Osteoblast (primary cell): ENCODE measurements around the gene PGGHG. TPM values are rescaled to one million over a fixed set of nuclear protein-coding genes. Genes with fewer than 3 reads are reported as not detected.
A peak's percentile ranks its signal among the peaks of the same experiment; 100 is the strongest.
"Not testable (repeated sequence)": the region's sequence is repeated elsewhere in the genome, so short reads cannot be mapped to it uniquely, and the experiment has no call there.

Source experiments
- DNase-seq: peaks from one replicate; pipeline ENCODE4 v3.0.0; 2011; ENCODE audit warnings: low spot score, mixed read lengths; ENCODE audit not compliant: insufficient read length; ENCODE audit errors: missing footprints
- H2AFZ ChIP-seq: 2 replicates; pipeline ENCODE4 v1.6.0; 2011; ENCODE audit warnings: mild to moderate bottlenecking, low read length
- H3K27ac ChIP-seq: 2 replicates; pipeline ENCODE4 v1.5.1; 2011; ENCODE audit warnings: mild to moderate bottlenecking, low read depth, low read length, moderate library complexity
- H3K27me3 ChIP-seq: 2 replicates; pipeline ENCODE4 v1.6.0; 2012; ENCODE audit warnings: mild to moderate bottlenecking, control low read depth, inconsistent platforms, low read length, moderate library complexity; ENCODE audit not compliant: insufficient read depth
- H3K36me3 ChIP-seq: 2 replicates; pipeline ENCODE4 v1.5.1; 2011; ENCODE audit warnings: mild to moderate bottlenecking, low read length, control low read depth, moderate library complexity; ENCODE audit not compliant: insufficient read depth
- H3K4me1 ChIP-seq: 2 replicates; pipeline ENCODE4 v1.5.1; 2011; ENCODE audit warnings: mild to moderate bottlenecking, low read length, control low read depth, moderate library complexity; ENCODE audit not compliant: insufficient read depth
- H3K4me2 ChIP-seq: 2 replicates; pipeline ENCODE4 v1.6.0; 2011; ENCODE audit warnings: mild to moderate bottlenecking, low read length; ENCODE audit not compliant: insufficient read depth
- H3K4me3 ChIP-seq: fragments of 200-600 bp; sonication (generic); 3 replicates; pipeline ENCODE4 v1.5.1; 2012; ENCODE audit warnings: mild to moderate bottlenecking, low read length, inconsistent platforms; ENCODE audit not compliant: insufficient read depth
- H3K79me2 ChIP-seq: 2 replicates; pipeline ENCODE4 v1.6.0; 2012; ENCODE audit warnings: mild to moderate bottlenecking, low read length, control low read depth, inconsistent platforms; ENCODE audit not compliant: insufficient read depth
- H3K9me3 ChIP-seq: 2 replicates; pipeline ENCODE4 v1.5.1; 2011; ENCODE audit warnings: low read depth, low read length, control low read depth
- H4K20me1 ChIP-seq: 2 replicates; pipeline ENCODE4 v1.6.0; 2012; ENCODE audit warnings: mild to moderate bottlenecking, low read length, control low read depth; ENCODE audit not compliant: insufficient read depth
- total RNA-seq: library from RNA; depleted of rRNA; stranded (reverse); fragments of >200 nt; gene quantifications from 2 replicates; pipeline ENCODE4 v1.2.3, GENCODE V29; 2012
- TF ChIP-seq, protein P1 (sequence below): IDR thresholded peaks from 2 replicates; pipeline ENCODE4 v1.5.1; 2011; ENCODE audit warnings: mild to moderate bottlenecking, low read depth, low read length, moderate library complexity; ENCODE audit errors: extremely low read depth

The PGGHG gene
- total RNA-seq, 1 donor = 8.7 TPM

DNA sequence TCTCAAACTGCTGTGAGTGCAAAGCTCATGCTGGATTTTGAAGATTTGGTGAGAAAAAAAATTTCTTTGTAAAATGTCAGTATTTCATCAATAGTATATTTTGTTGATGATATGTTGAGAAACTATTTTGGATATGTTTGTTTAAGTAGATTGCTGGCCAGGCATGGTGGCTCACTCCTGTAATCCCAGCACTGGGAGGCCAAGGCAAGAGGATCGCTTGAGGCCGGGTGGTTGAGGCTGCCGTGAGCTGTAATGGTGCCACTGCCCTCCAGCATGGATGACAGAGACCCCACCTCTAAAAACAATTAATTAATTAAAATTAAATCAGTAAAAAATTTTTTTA, 38.6 kb downstream of the PGGHG start:
- no peak for DNase-seq
- H2AFZ ChIP-seq = peak overlapping the region; percentile 56
- H3K4me2 ChIP-seq = no peak overlapping the region
- no peaks in the 10 kb centered on the region for H3K27me3 ChIP-seq
- H3K79me2 ChIP-seq = no peaks in the 10 kb centered on the region
- no peaks in the 10 kb centered on the region for H4K20me1 ChIP-seq
- H3K36me3 ChIP-seq = no peaks in the 10 kb centered on the region
- TF ChIP-seq, protein P1, sequence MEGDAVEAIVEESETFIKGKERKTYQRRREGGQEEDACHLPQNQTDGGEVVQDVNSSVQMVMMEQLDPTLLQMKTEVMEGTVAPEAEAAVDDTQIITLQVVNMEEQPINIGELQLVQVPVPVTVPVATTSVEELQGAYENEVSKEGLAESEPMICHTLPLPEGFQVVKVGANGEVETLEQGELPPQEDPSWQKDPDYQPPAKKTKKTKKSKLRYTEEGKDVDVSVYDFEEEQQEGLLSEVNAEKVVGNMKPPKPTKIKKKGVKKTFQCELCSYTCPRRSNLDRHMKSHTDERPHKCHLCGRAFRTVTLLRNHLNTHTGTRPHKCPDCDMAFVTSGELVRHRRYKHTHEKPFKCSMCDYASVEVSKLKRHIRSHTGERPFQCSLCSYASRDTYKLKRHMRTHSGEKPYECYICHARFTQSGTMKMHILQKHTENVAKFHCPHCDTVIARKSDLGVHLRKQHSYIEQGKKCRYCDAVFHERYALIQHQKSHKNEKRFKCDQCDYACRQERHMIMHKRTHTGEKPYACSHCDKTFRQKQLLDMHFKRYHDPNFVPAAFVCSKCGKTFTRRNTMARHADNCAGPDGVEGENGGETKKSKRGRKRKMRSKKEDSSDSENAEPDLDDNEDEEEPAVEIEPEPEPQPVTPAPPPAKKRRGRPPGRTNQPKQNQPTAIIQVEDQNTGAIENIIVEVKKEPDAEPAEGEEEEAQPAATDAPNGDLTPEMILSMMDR = no peak
- peaks cover 14% of the 10 kb centered on the region for H3K4me1 ChIP-seq
- no peaks in the 10 kb centered on the region for H3K9me3 ChIP-seq
- H3K27ac ChIP-seq = peak overlapping the region; percentile 20
- no peak overlapping the region for H3K4me3 ChIP-seq

DNA sequence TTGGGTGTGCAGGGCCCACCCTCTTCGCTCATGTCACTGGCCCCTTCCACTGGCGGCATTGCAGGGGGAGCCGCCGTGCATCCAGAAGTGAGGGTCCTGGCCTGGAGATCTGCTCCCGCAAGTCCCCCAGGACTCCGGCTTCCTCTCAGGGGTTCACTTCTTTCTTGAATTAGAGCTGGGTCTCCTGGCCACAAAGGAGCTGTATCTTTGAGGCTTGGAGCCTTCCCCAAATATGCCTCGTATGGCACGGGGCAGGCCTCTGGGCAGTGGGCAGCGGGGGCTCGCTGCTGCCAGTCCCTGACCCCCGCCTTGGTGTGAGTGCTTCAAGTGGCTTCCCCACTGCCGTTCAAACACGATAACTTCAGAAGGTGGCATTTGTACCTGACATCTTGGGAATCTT, 39.1 kb downstream of the PGGHG start:
- Histone ChIP-seq H3K27me3 (no peaks in the 10 kb centered on the region), H3K9me3 (no peaks in the 10 kb centered on the region), H3K79me2 (no peaks in the 10 kb centered on the region), H3K4me1 (peaks cover 14% of the 10 kb centered on the region), H3K4me3 (no peak overlapping the region), H2AFZ (no peak overlapping the region), H3K27ac (no peak overlapping the region), H3K36me3 (no peaks in the 10 kb centered on the region), H4K20me1 (no peaks in the 10 kb centered on the region), H3K4me2 (no peak overlapping the region)
- TF ChIP-seq, protein P1 = no peak
- DNase-seq = peak; percentile 30

DNA sequence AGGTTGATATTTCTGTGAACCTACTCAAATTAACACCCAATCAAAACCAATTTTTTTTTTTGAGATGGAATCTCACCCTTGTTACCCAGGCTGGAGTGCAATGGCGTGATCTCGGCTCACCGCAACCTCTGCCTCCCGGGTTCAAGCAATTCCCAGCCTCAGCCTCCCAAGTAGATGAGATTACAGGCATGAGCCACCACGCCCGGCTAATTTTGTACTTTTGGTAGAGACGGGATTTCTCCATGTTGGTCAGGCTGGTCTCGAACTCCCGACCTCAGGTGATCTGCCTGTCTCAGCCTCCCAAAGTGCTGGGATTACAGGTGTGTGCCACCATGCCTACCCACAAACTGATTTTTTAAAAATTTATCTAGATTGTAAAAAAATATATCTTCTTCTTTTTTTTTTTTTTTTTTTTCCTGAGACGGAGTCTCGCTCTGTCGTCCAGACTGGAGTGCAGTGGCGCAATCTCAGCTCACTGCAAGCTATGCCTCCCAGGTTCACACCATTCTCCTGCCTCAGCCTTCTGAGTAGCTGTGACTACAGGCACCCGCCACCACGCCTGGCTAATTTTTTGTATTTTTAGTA, 39.7 kb downstream of the PGGHG start:
- H3K4me1 ChIP-seq = peaks cover 14% of the 10 kb centered on the region
- H3K27me3 ChIP-seq, H3K4me3 ChIP-seq, H3K27ac ChIP-seq, H3K4me2 ChIP-seq, H3K9me3 ChIP-seq, DNase-seq, H4K20me1 ChIP-seq, H3K79me2 ChIP-seq, H3K36me3 ChIP-seq, H2AFZ ChIP-seq: not testable (repeated sequence)

DNA sequence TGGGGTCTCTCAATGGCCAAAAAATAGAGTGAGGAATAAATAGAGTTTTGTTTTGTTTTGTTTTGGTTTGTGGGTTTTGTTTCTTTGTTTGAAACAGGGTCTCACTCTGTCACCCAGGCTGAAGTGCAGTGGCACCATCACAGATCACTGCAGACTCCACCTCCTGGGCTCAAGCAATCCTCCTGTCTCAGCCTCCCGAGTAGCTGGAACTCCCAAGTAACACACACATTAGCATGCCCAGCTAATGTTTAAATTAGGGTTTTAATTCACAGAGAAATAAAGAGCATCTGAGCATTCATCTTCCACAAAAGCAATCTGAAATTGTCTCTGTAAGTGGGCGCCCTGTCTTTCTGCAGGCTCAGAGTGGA, 40.9 kb downstream of the PGGHG start:
- Histone ChIP-seq H2AFZ (no peak overlapping the region), H4K20me1 (no peaks in the 10 kb centered on the region), H3K9me3 (no peaks in the 10 kb centered on the region), H3K79me2 (no peaks in the 10 kb centered on the region), H3K4me3 (no peak overlapping the region), H3K27me3 (no peaks in the 10 kb centered on the region), H3K27ac (no peak overlapping the region), H3K4me2 (no peak overlapping the region), H3K4me1 (peaks cover 10% of the 10 kb centered on the region), H3K36me3 (no peaks in the 10 kb centered on the region)
- TF ChIP-seq, protein P1 = no peak
- DNase-seq = no peak
